Cerebellar nuclear complex (tissue), 1 donor: Measurements from ENCODE around the gene KRTAP5-10.
"Not testable (repeated sequence)": the region's sequence is repeated elsewhere in the genome, so short reads cannot be mapped to it uniquely, and the experiment has no call there.

Experiments used
- DNase-seq, 2 experiments: peaks; one replicate each; lab custom pipeline; 2025; lab: John Stamatoyannopoulos, UW

KRTAP5-10 gene

GRCh38 chr11:71565263-71565662 is at the start of gene KRTAP5-10:
Gene KRTAP5-10 (plus strand): TSS chr11:71565563. CDS start chr11:71565588, 25 bp downstream.
- DNase-seq: no peak

- DNase-seq: no peak
Measured at GRCh38 chr11:71518506-71519471, 46.6 kb upstream of the KRTAP5-10 start.

GRCh38 chr11:71519546-71519945 is 45.8 kb upstream of the KRTAP5-10 start:
- no peak for DNase-seq

- DNase-seq: no peak
Measured at GRCh38 chr11:71525188-71525937, 40.0 kb upstream of the KRTAP5-10 start.

- no peak for DNase-seq
Measured at GRCh38 chr11:71525938-71526495, 39.3 kb upstream of the KRTAP5-10 start.

- DNase-seq: not testable (repeated sequence)
Measured at GRCh38 chr11:71526796-71527575, 38.4 kb upstream of the KRTAP5-10 start, which contains the start of gene KRTAP5-7. Gene KRTAP5-7 (plus strand): TSS chr11:71527267. CDS start chr11:71527301, 34 bp downstream.

- DNase-seq: no peak
Measured at GRCh38 chr11:71527576-71528210, 37.7 kb upstream of the KRTAP5-10 start.

- no peak for DNase-seq
Measured at GRCh38 chr11:71530602-71531001, 34.8 kb upstream of the KRTAP5-10 start.

- no peak for DNase-seq
Measured at GRCh38 chr11:71532036-71532610, 33.2 kb upstream of the KRTAP5-10 start.

GRCh38 chr11:71534711-71535608 is 30.4 kb upstream of the KRTAP5-10 start:
- not testable (repeated sequence) for DNase-seq

- no peak for DNase-seq
Measured at GRCh38 chr11:71535825-71536224, 29.5 kb upstream of the KRTAP5-10 start.

GRCh38 chr11:71537537-71537936 is 27.8 kb upstream of the KRTAP5-10 start:
- DNase-seq: no peak

GRCh38 chr11:71537977-71538665 is 27.2 kb upstream of the KRTAP5-10 start, which contains the start of gene KRTAP5-8:
Gene KRTAP5-8 (plus strand): TSS chr11:71538025. CDS start chr11:71538056, 31 bp downstream.
- DNase-seq: not testable (repeated sequence)

GRCh38 chr11:71538666-71538990 is 26.7 kb upstream of the KRTAP5-10 start:
- DNase-seq: no peak

- DNase-seq: no peak
Measured at GRCh38 chr11:71539017-71539416, 26.3 kb upstream of the KRTAP5-10 start.

GRCh38 chr11:71539971-71540370 is 25.4 kb upstream of the KRTAP5-10 start:
- not testable (repeated sequence) for DNase-seq

- DNase-seq: not testable (repeated sequence)
Measured at GRCh38 chr11:71540521-71541304, 24.6 kb upstream of the KRTAP5-10 start.

- no peak for DNase-seq
Measured at GRCh38 chr11:71542382-71542781, 23.0 kb upstream of the KRTAP5-10 start.
